ENCODE results near the gene UBALD2. TPM values are rescaled to one million over a fixed set of nuclear protein-coding genes. Genes with fewer than 3 reads are reported as not detected.
"Not testable (repeated sequence)": the region's sequence is repeated elsewhere in the genome, so short reads cannot be mapped to it uniquely, and the experiment has no call there.

Gene UBALD2
- total RNA-seq, 1 experiment from 2014 or later = 7.0 TPM

DNA sequence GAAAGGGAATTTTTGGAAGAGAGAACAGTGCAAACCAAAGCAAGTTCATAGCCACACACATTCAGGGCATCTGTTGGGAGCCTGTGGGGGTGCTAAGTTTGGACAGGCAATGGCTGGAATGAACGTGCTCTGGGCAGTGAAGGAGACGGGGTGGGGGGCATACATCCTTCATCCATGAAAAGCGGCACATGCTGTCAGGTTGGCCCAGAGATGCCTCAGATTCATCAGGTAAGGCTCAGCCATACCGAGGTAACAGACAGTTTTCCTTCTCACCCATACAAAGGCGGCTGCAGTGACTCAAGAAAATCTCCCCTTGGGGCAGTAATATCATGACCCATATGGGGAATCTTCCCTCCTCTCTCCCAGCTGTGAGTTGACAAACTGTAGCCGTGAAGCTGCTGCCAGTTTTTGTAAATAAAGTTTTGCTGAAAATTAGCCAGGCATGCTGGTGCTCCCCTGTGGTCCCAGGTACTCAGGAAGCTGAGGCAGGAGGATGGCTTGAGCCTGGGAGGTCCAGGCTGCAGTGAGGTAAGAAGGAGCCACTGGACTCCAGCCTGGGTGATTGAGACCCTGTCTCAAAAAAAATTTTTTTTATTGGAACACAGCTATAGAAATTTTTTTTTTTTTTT lies 9.2 kb upstream of the UBALD2 start:
- Histone ChIP-seq H3K27me3 (no peaks in the 10 kb centered on the region), H3K9me3 (no peaks in the 10 kb centered on the region; the same call in 1 of the 2 replicates), H3K36me3 (no peaks in the 10 kb centered on the region), H3K4me3 (no peak overlapping the region)
- DNase-seq = no peak

DNA sequence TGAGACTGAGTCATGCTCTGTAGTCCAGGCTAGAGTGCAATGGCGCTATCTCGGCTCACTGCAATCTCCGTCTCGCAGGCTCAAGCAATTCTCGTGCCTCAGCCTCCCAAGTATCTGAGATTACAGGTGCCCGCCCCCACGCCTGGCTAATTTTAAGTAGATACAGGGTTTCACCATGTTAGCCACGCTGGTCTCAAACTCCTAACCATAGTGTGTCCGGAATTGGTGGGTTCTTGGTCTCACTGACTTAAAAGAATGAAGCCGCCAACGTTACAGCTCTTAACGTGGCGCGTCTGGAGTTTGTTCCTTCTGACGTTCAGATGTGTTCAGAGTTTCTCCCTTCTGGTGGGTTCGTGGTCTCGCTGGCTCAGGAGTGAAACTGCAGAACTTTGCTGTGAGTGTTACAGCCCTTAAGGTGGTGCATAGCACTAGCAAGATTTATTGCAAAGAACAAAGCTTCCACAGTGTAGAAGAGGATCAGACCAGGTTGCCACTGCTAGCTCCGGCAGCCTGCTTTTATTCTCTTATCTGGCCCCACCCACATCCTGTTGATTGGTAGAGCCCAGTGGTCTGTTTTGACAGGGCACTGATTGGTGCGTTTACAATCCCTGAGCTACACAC lies 8.6 kb upstream of the UBALD2 start:
- not testable (repeated sequence) for H3K9me3 ChIP-seq, H3K27me3 ChIP-seq, H3K4me3 ChIP-seq, DNase-seq, H3K36me3 ChIP-seq

DNA sequence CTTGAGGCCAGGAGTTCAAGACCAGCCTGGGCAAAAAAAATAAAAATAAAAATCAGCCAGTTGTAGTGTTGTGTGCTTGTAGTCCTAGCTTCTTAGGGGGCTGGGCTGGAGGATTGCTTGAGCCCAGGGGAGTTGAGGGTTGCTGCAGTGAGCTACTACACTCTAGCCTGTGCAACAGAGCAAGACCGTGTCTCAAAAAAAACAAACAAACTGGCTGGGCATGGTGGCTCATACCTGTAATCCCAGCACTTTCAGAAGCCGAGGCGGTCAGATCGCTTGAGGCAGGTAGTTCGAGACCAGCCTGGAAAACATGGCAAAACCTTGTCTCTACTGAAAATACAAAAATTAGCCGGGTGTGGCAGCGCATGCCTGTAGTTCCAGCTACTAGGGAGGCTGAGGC lies 4.9 kb upstream of the UBALD2 start:
- H3K27me3 ChIP-seq = no peaks in the 10 kb centered on the region
- H3K36me3 ChIP-seq = no peaks in the 10 kb centered on the region
- H3K9me3 ChIP-seq = no peaks in the 10 kb centered on the region
- H3K4me3 ChIP-seq = no peak overlapping the region
- DNase-seq = no peak

DNA sequence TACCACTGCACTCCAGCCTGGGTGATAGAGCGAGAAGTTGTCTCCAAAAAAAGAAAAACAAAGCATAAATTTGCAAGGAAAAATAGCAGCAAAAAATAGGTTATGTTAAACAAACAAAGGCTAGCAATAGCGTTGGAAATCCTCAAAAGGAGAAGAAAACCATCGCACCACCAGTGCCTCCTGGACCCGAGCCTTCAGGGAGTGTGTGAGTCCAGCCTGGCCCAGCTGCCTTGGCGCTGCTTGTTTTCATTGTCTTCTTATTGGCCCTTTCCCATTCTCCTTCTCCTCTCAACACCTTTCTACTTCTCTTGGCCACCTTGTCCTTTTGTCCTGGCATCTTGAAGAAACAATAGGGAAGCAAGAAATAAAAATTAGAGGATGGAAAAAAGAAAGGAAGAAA lies 4.5 kb upstream of the UBALD2 start:
- H3K9me3 ChIP-seq = no peaks in the 10 kb centered on the region
- DNase-seq = no peak
- H3K36me3 ChIP-seq = no peaks in the 10 kb centered on the region
- H3K27me3 ChIP-seq = no peaks in the 10 kb centered on the region
- no peak overlapping the region for H3K4me3 ChIP-seq

DNA sequence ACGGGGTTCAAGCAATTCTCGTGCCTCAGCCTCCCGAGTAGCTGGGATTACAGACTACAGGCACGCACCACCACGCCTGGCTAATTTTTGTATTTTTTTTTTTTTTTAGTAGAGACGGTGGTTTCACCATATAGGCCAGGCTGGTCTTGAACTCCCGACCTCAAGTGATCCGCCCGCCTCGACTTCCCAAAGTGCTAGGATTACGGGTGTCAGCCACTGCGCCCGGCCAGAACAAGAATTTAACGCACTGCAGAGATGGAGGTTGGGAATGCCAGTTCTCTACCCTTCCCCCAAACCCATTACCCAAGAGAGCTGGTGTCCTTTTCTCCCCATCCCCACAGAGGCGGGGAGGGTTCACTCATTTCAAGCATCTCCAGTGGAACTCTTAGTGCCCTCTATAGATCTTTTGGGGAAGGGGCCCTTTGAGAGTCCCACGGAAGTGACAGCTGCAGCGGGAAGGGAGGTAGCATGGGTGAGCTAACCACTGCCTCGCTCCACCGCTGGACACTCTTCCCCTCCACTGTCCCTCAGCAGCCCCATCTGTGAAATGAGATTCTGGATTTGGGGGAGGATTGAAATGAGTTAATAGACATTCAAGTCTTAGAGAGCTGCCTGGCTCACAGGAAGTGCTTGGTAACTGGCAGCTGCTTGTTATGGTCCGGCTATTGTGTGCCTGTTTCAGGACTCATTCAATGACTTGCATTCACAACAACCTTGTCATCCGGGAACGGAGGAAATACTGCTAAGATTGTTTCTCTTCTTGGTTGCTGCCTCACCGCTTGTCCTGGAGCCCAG lies 3.5 kb upstream of the UBALD2 start:
- H3K9me3 ChIP-seq = no peaks in the 10 kb centered on the region
- H3K27me3 ChIP-seq = no peaks in the 10 kb centered on the region
- H3K4me3 ChIP-seq = no peak overlapping the region
- H3K36me3 ChIP-seq = no peaks in the 10 kb centered on the region
- DNase-seq = no peak

DNA sequence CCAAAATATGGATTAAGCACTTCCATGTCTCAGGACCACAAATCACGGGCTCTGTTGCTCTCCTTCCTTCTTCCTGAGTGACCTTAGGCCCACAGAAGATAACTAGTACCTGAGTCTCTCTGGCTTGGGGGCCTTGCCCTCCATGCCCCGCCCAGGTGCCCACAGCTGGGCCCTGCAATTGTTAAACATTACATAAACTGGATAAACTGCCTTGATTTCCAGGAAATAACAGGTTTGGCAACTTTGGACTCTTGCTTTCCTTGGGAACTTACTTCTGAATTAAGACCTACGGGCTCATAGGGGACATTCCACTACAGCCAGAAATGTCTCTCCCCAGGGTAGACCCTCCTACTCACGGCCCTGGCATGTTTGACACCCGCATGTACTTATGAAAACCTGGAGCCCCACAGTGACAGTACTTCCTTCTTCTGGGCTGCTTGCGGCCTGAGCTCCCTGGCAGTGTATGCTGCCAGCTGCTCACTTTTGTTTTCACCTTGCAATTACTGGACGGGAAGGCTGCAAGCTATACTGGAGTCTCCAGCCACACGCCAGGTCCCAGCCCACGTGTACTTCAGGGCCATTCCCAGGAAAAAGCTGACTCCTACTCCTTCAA lies 2.3 kb upstream of the UBALD2 start:
- Histone ChIP-seq H3K9me3 (no peaks in the 10 kb centered on the region), H3K27me3 (no peaks in the 10 kb centered on the region), H3K4me3 (no peak overlapping the region), H3K36me3 (peaks cover 2% of the 10 kb centered on the region; the same call in 1 of the 2 replicates)
- DNase-seq = no peak

DNA sequence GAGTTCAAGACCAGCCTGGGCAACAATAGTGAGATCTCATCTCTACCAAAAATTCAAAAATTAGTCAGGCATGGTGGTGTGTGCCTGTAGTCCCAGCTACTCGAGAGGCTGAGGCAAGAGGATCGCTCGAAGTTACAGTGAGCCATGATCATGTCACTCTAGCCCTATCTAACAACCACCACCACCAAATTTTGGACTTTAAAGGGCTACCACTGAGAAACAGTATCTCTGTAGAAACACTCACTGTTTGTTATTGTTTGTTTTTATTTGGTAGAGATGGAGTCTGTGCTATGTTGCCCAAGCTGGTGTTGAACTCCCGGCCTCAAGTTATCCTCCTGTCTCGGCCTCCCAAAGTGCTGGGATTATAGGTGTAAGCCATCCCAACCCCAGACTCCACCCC lies 1.3 kb upstream of the UBALD2 start:
- Histone ChIP-seq H3K4me3 (no peak overlapping the region), H3K36me3 (peaks cover 5% of the 10 kb centered on the region; the same call in 1 of the 2 replicates), H3K9me3 (no peaks in the 10 kb centered on the region), H3K27me3 (no peaks in the 10 kb centered on the region)
- DNase-seq = no peak

DNA sequence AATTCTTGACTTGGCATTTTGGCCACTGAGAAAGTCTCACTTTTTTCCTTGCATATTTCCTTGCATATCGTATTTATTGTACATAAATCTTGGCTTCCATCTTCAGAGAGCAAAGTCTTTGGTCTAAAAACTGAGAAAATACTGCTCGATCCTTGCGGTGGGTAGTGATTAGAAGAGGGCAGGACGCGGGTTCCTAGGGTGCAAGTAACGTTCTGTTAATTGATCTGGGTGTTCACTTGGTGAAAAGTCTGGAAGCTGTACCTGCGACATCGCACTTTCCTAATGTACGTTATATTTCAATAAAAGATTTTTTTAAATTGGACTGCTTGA lies 758 bp upstream of the UBALD2 start:
- H3K4me3 ChIP-seq = peak overlapping the region; percentile 30
- peaks cover 5% of the 10 kb centered on the region; the same call in 1 of the 2 replicates for H3K36me3 ChIP-seq

DNA sequence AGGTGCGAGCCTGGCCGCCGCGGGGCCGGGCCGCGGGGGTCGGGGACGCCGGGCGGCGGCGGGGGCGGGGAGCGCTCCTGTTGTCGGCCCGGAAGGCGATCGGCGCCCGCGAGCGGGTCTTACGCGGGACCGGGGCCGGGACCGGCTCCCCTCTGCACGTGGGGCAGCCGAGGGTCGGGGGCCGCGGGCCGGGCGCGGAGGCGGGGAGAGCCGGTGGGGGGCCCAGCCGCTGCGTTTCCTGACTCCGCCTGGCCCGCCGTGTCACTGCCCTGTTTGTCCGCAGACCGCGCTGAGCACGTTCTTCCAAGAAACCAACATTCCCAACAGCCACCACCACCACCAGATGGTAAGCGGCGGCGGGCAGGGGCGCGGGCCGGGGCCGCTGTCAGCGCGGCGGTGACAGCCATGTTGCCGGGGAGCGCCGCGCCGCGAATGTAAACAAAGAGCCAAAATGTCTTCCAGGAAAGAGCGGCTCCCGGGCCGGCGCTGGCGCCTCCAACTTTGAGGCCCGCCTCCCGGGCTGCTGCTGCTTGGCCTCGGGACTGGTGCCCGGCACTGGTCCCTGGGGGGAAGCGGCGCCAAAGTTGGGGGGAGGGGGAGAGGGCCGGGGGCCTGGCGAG lies 586 bp downstream of the UBALD2 start:
- no peaks in the 10 kb centered on the region for H3K9me3 ChIP-seq
- no peaks in the 10 kb centered on the region for H3K27me3 ChIP-seq
- peaks cover 6% of the 10 kb centered on the region; the same call in 1 of the 2 replicates for H3K36me3 ChIP-seq
- peak; percentile 56 for DNase-seq
- peak overlapping the region; percentile 74 for H3K4me3 ChIP-seq

More for the DNA sequence above, 758 bp upstream of the UBALD2 start:
- DNase-seq = no peak
- Histone ChIP-seq H3K9me3 (no peaks in the 10 kb centered on the region), H3K27me3 (no peaks in the 10 kb centered on the region)

DNA sequence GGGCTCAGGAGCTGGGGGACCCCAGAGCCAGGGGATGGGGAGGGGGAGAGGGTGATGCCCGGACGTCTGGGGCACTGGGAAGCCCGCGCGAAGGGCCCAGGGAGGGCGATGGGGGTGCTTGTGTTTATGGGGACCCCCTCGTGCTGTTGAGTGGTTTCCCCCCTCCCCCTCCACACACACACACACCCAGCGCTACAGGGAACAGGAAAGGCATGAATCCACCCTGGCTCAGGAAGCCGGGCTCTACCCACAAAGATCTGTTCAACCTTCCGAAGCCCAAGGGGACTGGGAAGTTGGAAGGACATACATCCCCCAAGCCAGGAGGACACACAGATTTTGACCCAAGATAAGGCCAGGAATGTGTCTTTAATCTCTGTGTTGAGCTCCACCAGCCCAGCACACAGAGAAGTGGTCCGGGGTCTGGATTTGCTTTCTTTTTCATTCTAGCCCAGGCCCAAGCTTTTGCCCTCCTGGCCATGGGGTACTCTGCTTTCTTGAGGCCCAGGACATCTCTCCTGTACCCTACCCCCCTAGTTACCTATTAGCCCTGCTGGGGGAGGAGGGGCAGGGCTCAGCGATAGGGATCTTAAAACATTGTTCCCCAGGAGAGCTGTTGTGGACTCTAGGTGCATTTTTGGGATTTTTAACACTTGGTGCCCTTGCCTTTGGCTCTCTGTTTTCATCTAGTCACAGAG lies 1.2 kb downstream of the UBALD2 start:
- peaks cover 8% of the 10 kb centered on the region; the same call in 1 of the 2 replicates for H3K36me3 ChIP-seq
- H3K4me3 ChIP-seq = peak overlapping the region; percentile 74
- no peaks in the 10 kb centered on the region for H3K27me3 ChIP-seq
- H3K9me3 ChIP-seq = no peaks in the 10 kb centered on the region
- DNase-seq = peak; percentile 29

DNA sequence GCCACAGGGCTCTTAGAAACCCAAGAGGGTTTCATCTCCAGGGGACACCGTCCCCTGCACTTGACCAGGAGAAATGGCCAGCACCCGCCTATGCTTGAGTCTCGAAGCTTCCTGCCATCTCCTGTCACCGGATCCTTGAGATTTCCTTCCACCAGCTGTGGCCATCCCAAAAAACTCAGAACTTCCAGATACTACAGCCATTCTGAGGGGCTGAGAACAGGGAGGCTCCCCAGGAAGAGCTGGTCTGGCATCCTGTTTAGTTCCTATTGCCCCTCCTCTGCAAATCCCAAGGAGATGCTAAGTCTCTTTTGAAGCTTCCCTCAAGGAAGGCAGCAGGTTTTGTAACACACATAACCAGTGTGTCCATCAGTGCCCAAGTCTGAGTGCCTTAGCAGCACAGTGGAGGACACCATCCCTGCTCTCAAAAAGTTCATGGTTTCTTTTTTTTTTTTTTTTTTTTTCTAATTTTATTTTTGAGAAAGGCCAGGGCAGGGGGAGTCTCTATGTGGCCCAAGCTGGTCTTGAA lies 2.0 kb downstream of the UBALD2 start:
- Histone ChIP-seq H3K4me3 (no peak overlapping the region; the same call in 1 of the 2 replicates), H3K27me3 (no peaks in the 10 kb centered on the region), H3K36me3 (peaks cover 8% of the 10 kb centered on the region; the same call in 1 of the 2 replicates), H3K9me3 (no peaks in the 10 kb centered on the region)
- no peak for DNase-seq

DNA sequence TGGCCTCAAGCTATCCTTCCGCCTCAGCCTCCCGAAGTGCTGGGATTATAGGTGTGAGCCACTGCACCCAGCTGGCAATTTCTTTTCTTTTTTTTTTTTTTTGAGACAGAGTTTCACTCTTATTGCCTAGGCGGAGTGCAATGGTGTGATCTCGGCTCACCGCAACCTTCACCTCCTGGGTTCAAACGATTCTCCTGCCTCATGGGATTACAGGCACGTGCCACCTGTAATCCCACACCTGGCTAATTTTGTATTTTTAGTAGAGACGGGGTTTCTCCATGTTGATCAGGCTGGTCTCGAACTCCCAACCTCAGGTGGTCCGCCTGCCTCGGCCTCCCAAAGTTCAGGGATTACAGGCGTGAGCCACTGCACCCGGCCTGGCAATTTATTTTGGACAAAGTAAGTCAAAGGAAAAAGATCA lies 2.4 kb downstream of the UBALD2 start:
- H3K27me3 ChIP-seq, DNase-seq, H3K9me3 ChIP-seq, H3K36me3 ChIP-seq, H3K4me3 ChIP-seq: not testable (repeated sequence)

DNA sequence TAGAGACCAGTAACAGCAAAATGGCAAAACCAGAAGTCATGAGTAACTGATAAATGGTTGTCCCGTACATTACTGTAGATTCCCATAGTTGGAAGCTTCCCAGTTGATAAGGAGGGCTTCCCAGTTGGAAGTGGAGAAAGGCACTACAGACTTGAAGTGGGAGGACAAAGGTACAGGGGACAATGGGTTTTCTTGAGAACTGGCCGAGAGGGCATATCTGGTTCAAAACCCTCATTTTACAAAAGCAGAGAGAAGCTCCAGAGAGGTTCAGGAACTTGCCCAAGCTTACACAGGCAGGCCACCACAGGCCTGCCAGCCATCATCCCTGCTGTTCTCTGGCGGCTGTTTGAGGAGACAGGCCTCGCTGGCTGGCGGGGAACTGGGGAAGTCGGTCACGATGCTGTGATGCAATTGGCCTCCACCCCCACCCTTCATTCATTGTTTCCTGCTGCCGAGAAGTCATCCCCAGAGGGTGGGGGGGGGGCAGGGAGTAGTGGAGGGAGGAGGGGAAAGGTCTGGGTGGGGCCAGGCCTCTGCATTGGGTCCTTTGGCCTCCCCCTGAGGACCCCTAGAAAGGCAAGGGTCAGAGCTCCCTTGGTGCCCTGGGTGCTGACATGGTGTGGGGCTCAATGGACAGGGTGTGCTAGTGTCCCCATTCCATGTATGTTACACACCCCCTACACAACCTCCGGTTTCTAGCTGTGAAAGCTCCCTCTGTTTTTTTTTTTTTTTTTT lies 3.0 kb downstream of the UBALD2 start:
- DNase-seq = no peak
- peaks cover 8% of the 10 kb centered on the region; the same call in 1 of the 2 replicates for H3K36me3 ChIP-seq
- H3K27me3 ChIP-seq = no peaks in the 10 kb centered on the region
- no peaks in the 10 kb centered on the region for H3K9me3 ChIP-seq
- H3K4me3 ChIP-seq = no peak overlapping the region

DNA sequence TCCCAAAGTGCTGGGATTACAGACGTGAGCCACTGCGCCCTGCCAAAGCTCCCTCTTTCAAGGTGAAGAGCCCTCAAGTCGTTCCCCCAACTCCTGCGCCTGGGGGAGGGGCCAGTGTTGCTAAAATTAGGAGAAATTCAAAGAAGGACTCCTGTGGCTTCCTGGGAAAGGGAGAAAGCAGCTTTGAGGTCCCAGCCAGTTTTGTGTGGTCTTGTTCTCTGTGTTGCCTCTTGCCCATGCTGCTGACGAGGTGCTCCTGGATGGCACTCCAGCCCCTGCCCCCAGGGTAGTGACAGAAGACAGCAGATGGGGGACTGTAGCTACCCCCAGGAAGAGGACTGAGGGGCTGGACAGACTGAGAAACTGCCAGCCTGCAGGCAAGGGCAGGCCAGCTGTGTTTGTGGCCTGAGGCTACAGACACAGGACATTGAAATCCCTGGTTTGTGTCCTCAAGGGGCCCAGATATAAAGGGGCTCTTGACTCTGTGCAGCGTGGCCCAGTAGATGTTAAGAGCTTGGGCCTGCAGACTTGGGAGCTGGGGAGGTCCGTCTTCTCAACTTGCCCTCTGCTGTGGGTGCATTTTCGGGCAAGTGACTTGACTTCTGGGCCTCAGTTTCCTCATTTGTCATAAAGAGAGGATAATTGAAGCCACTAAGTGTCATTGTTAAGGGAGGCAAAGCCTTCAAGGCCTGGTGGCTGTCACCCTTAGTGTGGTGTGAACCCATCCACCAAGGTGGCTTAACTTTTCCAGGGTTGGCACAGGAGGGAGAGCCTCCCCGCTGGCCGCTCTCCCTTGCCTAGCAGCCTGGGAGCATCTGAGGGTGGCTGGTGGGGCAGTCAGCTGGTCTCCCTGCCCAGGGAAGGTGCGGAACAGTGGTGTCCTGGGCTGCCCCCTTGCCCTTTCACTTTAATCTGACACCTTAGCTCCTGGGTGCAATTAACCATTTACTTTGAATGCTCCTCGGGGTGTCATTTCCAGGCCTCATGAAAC lies 4.1 kb downstream of the UBALD2 start:
- DNase-seq = no peak
- peaks cover 8% of the 10 kb centered on the region; the same call in 1 of the 2 replicates for H3K36me3 ChIP-seq

More for the DNA sequence above, 4.1 kb downstream of the UBALD2 start:
- Histone ChIP-seq H3K9me3 (no peaks in the 10 kb centered on the region), H3K4me3 (no peak overlapping the region), H3K27me3 (no peaks in the 10 kb centered on the region)
